ENCODE data around the gene ASXL2. TPM values are rescaled to one million over a fixed set of nuclear protein-coding genes. Genes with fewer than 3 reads are reported as not detected.
"Not testable (repeated sequence)": the region's sequence is repeated elsewhere in the genome, so short reads cannot be mapped to it uniquely, and the experiment has no call there.

ASXL2 gene
- total RNA-seq, 1 donor from 2014 or later = 35.2 TPM

DNA sequence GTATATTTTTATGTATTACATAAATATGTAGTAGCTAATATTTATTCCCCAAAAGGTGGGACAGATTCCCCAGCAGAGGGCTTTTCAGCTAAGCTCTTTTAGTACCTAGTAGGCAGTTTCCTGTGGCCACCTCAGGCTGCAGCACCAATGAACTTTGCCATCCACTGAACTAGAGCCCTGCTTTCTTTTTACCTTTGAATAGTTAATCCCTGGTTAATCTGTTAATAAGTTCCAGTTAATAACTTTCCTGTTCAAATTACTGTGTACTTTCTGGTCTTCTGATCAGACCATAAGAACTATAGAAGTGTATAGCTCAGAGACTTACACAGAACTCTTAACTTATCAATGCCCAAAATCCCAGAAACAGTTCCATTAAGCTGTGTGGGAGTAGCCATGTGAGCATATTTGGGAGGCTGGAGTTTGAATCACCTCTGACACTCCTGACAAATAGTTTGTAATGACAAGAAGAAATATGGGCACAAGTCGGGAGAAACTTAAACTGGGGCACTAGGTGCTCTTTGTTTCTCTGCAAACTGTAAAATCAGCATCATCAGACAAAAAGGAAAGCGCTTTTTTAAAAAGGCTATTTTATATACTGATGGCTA is 40.0 kb downstream of the ASXL2 start:
- intact Hi-C loops (cut with micrococcal nuclease) = no loop called here

DNA sequence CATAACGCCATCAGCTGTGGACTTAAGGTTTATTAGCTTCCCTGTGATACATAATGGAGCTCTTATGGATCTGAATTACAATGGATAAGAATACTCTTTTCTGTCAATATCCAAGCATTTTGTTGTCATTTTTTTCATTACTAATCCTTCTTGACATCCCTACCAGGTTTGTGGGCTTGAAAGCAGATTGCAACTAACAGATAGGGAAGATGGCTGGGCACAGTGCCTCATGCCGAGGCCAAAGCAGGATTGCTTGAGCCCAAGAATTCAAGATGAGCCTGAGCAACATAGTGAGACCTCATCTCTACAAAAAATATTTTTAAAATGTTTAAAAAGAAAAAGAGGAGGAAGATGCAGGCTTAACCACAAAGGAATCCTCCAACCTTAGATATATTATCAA is 42.4 kb downstream of the ASXL2 start:
- intact Hi-C loops (cut with micrococcal nuclease) = no loop called here

DNA sequence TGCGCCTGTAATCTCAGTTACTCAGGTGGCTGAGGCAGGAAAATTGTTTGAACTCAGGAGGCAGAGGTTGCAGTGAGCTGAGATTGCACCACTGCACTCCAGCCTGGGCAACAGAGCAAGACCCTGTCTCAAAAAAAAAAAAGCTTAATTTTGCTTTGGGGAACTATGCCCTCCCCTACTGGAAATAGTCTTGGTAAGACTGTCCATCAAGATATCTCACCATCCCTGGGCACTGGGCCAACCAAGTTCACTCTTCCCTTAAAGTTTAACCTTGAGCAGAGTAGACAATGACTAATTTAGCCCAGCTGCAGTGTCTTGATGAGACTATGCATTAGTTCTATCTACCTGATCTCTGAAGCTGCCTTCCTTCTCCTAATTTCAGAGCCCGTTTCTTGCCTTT is 44.7 kb downstream of the ASXL2 start:
- intact Hi-C loops (cut with micrococcal nuclease) = loop anchor here (5.0 kb wide), 2 partner anchors 41 to 44 kb away; partner anchors contain the start of gene ASXL2

DNA sequence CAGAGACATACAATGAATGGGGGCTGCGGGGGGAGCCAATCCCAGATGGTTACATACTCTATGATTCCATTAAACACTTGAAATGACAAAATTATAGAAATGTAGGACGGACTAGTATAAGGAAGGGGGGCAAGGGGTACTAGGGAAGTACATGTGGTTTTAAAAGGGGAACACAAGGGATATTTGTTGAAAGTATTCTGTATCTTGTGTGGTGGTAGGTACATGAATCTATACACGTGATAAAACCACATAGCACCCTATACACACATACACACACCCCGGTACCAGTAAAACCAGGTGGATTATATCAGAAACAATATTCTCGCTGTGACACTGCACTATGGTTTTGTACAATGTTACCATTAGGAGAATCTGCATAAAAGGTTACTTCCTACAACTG is 45.4 kb downstream of the ASXL2 start:
- intact Hi-C loops (cut with micrococcal nuclease) = loop anchor here (5.0 kb wide), 2 partner anchors 41 to 44 kb away; partner anchors contain the start of gene ASXL2

DNA sequence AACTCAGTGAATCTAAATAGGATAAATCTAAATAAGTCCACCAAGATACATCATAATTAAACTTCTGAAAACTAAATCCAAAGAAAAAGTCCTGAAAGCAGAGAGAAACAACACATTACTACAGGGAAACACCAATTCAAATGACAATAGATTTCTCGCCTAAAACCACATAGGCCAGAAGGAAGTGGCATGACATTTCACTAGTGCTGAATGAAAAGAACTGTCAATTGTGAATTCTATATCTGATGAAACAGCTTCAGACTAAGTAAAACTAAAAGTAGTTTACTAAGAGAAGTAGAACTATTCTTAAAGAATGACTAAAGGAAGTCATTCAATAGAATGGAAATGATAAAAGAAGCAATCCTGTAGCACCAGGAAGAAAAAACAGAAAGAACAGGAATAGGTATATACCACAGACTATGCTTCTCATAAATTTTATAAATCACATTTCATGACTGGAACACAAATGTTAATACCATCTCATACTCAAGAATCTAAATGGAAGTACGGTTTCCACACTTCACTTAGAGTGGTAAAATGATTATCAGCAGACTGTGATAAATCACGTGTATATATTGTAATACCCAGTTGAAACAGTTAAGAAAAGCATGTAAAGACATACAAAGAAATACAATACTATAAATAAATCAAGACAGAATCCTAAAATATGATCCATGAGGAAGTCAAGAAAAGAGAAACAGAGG is 46.4 kb downstream of the ASXL2 start:
- intact Hi-C loops (cut with micrococcal nuclease) = loop anchor here (2.0 to 5.0 kb wide), 3 partner anchors 15 to 45 kb away; partner anchors contain the start of gene ASXL2

DNA sequence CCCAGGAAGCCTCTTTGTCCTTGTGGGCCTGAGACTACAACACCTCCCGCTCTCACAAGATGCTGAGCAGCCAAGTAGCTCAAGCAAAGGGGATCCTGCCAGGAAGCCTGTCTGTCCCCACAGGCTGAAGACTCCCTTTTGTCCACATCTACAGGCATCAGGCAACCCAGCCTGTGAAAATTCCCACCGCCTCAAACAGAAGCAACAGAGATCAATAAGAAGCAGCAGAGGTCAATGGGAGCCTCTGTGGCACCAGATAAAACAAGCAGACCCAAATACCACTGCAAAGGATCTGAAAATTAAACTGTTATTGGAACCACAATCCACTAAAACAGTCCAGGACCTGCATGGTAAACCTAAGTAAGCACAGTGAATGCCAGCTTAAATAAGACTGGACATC is 48.5 kb downstream of the ASXL2 start:
- intact Hi-C loops (cut with micrococcal nuclease) = loop anchor here (2.0 to 5.0 kb wide), 3 partner anchors 13 to 47 kb away; partner anchors contain the start of gene ASXL2

DNA sequence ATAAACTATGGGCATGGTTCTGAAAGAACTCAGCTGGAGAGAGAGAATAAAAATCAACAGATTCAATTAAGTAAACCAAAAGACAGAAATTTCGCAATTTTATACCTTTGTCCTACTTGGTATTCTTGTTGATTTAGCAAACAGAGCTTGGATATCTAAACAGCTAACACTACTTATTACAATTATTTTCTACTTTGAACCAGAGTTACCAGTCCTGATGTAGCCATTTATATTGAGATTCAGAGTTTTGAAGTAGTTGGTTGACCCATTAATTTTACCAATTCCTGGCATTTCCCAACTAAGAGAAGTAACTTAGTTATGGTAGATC is 48.9 kb downstream of the ASXL2 start:
- intact Hi-C loops (cut with micrococcal nuclease) = no loop called here

DNA sequence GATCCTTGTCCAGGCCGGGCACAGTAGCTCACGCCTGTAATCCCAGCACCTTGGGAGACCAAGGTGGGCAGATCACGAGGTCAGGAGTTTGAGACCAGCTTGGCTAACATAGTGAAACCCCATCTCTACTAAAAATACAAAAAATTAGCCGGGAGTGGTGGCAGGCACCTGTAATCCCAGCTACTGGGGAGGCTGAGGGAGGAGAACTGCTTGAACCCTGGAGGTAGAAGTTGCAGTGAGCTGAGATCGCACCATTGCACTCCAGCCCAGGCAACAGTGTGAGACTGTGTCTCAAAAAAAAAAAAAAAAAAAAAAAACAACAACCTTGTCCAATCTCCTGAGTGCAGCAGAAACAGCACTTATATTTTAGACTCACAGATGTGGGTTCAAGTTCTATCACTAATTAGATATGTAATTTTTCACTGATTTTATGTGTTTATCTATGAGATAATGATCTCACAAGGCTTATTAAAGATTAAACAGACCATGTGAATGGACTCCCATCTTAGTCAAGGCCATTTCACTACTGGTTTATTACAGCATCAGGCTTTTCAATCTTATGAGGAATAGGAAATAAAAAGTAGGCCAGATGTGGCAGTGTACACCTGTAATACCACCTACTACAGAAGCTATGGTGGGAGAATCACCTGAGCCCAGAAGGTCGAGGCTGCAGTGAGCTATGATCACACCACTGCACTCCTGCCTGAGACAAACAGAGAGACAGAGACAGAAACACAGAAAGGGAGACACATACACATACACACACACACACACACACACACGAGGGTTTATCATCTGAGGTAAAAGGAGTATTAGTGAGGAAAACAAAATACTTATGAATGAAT is 49.5 kb downstream of the ASXL2 start:
- intact Hi-C loops (cut with micrococcal nuclease) = not testable (repeated sequence)

DNA sequence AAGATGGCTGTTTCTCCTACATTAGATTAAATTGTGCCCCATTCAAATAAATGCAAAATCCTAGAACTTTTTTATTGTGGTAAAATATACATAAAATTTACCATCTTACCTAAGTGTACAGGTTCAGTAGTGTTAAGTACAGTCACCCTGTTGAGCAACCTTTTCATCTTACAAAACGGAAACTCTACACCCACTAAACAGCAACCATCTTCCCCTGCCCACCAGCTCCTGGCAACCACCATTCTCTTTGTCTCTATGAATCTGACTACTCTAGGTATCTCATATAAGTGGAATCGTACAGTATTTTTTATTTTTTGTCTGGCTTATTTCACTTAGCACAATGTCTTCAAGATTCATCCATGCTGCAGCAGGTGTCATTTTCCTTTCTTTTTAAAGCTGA is 53.0 kb downstream of the ASXL2 start:
- intact Hi-C loops (cut with micrococcal nuclease) = no loop called here

DNA sequence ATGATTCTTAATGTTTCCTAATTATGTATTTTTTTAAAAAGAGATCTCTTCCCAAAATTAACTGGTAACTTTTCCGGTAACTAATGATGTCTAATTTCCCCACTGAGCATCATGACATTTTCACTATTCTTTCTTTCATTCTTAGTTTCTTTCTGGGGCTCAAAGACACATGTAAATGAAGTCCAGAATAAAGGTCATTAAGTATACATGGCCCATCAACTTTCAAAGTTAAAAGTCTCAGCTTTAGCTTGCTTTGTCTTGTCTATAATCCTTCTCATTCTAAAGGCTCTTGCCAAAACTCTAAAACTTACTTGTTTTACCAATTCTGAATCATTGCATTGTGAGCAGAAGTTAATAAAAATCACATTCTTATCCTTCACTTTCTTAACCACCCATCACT is 53.6 kb downstream of the ASXL2 start:
- intact Hi-C loops (cut with micrococcal nuclease) = no loop called here

DNA sequence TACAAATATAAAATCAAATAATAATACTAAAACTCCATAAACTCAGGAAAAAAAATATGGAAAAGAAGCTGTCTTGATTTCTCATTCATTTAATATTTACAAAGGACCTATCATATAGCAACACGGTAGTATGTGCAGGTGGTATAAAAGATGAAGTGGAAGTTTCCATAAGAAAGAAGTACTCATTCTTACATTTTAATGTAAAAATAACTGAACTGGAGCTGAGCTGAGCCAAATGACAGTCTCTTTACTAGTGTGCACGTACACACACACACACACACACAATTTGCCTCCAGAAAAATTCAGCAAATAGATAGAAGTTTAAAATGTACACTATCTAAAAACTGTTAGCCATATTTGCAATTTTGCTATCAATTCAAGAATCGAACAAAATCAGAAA is 54.1 kb downstream of the ASXL2 start:
- intact Hi-C loops (cut with micrococcal nuclease) = no loop called here

DNA sequence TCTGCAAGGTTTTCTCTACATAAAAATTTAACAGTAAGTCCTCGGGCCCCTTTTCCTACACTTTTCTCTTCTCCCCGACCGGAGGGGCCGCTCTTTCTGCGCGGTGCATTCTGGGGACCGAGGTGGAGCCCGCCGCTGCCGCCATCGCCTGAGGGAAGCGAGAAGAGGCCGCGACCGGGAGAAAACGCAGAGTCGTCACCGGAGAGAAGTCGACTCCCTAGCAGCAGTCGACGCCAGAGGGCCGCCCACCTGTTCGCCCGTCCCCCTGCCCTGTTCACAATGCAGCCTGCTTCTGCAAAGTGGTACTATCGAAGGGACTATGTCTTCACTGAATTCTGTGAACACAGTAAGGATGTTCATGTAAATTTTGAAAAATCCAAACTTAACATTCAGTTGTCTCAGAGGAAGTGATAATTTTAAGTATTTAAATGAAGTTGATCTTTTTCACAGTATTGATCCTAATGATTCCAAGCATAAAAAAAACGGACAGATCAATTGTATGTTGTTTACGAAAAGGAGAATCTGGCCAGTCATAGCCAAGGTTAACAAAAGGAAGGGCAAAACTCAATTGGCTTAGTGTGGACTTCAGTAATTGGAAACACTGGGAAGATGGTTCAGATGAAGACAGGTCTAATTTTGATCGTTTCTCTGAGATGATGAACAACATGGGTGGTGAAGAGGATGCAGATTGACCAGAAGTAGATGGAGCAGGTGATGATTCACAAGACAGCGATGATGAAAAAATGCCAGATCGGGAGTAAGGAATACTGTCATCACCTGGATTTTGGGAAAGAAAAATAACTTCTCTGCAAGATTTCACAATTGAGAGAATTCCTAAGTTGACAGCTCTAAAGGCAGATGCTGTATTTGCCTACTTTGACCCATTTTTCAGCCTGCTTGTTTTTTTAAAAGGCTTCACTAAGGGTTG is 55.8 kb downstream of the ASXL2 start:
- intact Hi-C loops (cut with micrococcal nuclease) = no loop called here

DNA sequence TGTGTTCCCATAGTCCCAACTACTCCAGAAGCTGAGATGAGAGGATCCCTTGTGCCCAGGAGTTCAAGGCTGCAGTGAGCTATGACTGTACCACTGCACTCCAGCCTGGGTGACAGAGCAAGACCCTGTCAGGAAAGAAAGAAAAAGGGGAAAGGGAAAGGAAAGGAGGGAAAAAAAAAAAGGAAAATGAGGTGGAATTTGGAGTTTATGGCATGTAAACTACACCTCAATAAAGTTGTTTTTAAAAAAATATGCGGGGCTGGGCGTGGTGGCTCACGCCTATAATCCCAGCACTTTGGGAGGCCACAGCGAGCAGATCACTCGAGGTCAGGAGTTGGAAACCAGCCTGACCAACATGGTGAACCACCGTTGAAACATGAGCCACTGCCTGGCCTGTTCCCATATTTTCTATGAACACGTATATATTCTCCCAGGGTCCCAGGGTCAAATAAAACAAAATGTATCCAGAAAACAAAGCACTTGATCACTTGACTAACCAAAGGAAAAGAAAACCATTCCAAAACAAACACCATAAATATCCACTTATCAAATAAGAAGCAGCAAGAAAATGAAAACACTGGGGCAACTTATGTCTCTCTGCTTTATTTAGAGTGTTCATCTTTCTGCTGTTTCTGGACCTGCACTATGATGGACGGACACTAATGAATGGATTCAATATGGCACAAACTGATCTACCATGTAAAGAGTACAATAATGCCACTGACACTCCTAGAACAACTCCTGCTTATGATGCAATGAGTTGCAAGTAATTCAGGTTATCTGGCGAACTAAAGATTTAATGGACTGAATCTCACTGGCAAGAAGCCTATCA is 56.8 kb downstream of the ASXL2 start:
- intact Hi-C loops (cut with micrococcal nuclease) = no loop called here

DNA sequence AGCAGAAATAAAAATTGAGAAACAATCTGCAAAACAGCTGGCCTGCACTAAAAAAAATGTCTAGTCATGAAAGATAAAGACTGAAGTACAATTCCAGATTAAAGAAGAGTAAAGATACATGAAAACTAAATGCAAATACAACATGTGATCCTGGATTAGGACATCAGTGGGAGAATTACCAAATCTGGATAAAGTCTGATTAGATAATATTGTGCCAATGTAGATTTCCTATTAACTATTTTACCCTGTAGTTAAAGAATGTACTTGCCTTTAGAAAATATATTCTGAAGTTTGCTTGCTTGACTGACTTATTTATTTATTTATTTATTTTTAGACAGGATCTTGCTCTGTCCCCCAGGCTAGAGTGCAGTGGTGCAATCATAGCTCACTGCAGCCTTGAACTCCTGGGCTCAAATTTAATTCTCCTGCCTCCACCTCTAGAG is 58.7 kb downstream of the ASXL2 start:
- intact Hi-C loops (cut with micrococcal nuclease) = loop anchor here (5.0 kb wide), 1 partner anchor 33 kb away; no protein-coding TSS in a partner anchor

DNA sequence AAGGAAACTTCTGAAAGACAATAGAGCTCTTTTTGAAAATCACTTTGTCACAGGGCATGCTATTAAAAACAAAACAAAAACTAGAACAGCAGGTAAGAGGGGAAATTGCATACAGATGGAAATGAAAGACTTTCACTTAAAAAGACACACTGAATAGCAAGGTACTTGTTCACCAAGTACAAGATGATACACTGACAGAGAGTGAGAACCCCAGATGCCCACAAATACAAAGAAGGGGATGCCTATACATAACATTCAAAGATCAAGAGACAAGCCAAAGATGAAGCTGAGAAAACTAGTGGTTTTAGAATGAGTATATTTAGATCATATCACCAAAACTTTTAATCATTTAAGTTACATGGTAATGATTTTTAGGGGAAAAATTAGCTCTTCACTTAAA is 60.7 kb downstream of the ASXL2 start:
- intact Hi-C loops (cut with micrococcal nuclease) = loop anchor here (1.0 to 5.0 kb wide), 3 partner anchors 13 to 35 kb away; no protein-coding TSS in a partner anchor

DNA sequence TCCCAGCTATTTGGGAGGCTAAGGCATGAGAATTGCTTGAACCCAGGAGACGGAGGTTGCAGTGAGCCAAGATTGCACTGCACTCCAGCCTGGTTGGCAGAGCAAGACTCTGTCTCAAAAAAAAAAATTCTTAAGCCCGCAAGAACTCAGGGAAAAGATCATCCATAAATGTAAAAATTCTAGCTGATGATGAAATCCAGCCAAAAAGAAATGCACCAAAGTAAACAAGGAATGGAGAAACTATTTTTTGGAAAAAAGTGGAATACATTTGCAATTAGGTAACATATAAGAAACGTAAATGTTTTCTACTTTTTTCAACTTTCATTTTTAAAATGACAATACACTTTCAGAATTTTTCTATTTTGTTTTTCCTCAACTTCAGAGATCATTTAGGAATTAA is 61.3 kb downstream of the ASXL2 start:
- intact Hi-C loops (cut with micrococcal nuclease) = loop anchor here (1.0 to 5.0 kb wide), 3 partner anchors 14 to 35 kb away; no protein-coding TSS in a partner anchor

DNA sequence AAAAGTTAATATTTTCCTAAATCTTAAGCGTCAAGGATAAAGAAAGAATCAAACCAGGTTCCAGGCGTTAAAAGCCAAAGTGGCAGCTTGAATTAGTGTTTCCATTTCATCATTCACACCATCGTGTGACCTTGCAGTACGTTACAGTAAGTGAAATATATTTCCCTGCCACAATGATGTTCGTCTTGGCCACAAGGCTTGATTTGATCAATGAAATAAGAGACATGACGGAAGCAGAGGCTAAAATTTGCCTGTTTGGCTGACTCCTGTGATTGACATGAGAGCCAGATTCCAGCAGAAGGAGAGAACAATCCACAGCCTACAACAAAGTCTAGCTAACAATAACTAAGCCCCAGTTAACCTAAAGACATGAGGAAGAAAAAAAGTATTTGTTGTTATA is 62.0 kb downstream of the ASXL2 start:
- intact Hi-C loops (cut with micrococcal nuclease) = loop anchor here (2.0 to 5.0 kb wide), 2 partner anchors 15 to 36 kb away; no protein-coding TSS in a partner anchor

DNA sequence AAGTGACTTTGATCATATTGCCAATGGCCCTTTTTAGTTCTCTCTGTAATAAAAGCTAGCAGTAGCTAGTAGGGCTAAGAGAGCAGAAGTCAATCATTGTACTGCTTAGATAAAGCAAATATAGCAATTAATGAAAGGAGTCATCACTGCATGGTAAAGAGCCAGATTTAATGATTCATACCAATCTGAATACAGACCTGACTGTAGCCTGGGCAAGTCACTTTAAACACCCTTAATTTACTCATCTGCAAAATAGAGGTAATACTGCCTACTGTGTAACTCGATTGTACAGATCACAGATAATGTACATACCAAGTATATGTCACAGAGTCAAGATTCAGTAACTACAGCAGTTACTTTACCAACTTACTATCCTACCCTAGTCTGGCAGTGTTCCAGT is 63.6 kb downstream of the ASXL2 start:
- intact Hi-C loops (cut with micrococcal nuclease) = loop anchor here (5.0 kb wide), 1 partner anchor 38 kb away; no protein-coding TSS in a partner anchor

DNA sequence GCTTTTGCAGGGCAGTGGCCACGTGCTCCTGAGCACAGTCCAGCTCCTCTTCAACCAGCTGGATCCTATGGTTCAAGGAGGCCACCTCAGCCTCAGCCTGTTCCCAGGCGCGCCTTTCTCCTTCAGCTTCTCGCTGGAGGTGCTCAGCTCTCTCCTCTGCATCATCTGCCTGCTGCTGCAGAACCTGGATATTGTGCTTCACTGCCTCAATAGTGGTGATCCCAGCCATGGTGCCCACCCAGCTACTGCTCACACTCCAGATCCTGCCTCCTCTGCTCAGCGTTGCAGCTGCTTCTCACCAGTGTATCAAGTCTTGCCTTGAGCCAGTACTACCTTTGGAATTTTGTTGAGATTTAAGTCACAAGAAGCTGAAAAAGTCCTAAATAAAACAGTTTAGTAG is 67.9 kb downstream of the ASXL2 start:
- intact Hi-C loops (cut with micrococcal nuclease) = no loop called here

DNA sequence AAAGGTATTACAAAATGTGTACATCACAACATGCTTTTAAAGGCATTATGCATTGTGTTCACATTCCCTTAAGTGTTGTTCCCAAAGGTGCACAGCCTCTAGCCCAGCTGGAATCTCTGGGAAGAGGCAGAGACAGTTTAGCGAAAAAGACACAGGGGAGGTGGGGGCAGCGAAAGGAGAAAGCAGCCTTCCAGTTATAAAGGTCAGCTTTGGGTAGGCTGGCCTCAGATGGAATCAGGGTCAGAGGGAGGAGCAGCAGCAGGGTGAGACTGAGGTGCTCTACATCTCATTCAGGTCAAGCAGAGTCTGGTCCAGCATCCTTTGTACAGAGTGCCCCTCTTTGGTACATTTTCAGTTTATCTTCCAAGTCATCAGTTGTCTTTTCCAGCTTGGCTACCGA is 68.6 kb downstream of the ASXL2 start:
- intact Hi-C loops (cut with micrococcal nuclease) = no loop called here

Data from T-helper 2 cell treated with Interferon-gamma antibody and Interleukin-4, amounts not matched to agents 100 ng/mL and 5 ng/mL, for 36 hours (primary cell).